Endodermal cell (in vitro differentiated cells): ENCODE results near the gene TMEM150C. TPM values are rescaled to one million over a fixed set of nuclear protein-coding genes. Genes with fewer than 3 reads are reported as not detected.

Experiments
- DNase-seq: peaks from one replicate; pipeline ENCODE4 v3.0.0-alpha.2; 2017
- H3K27ac ChIP-seq: 2 replicates; pipeline ENCODE4 v1.5.1; 2013; ENCODE audit warnings: mild to moderate bottlenecking, low read depth, low read length, moderate library complexity
- H3K27me3 ChIP-seq: 2 replicates; pipeline ENCODE4 v1.6.1; 2013; ENCODE audit warnings: mild to moderate bottlenecking, low read length, moderate library complexity; ENCODE audit not compliant: insufficient read depth, control insufficient read depth, poor library complexity, severe bottlenecking
- H3K36me3 ChIP-seq: 2 replicates; pipeline ENCODE4 v1.7.0; 2013; ENCODE audit warnings: mild to moderate bottlenecking, low read length, moderate library complexity; ENCODE audit not compliant: control insufficient read depth, insufficient read depth
- H3K4me1 ChIP-seq: one replicate; pipeline ENCODE4 v1.7.0; 2013; ENCODE audit warnings: low read length; ENCODE audit not compliant: control insufficient read depth, insufficient read depth
- H3K4me3 ChIP-seq: 2 replicates; pipeline ENCODE4 v1.5.1; 2013; ENCODE audit warnings: mild to moderate bottlenecking, low read length, moderate library complexity
- H3K9ac ChIP-seq: 2 replicates; pipeline ENCODE4 v1.6.1; 2013; ENCODE audit warnings: mild to moderate bottlenecking, low read length, moderate library complexity; ENCODE audit not compliant: poor library complexity, severe bottlenecking; ENCODE audit errors: extremely low read depth
- H3K9me3 ChIP-seq: 2 replicates; pipeline ENCODE4 v1.6.1; 2013; ENCODE audit warnings: mild to moderate bottlenecking, low read length, moderate library complexity; ENCODE audit not compliant: control insufficient read depth
- H3K27ac Mint-ChIP-seq: 2 replicates; pipeline ENCODE4 v1.8.0; 2020; ENCODE audit warnings: mixed read lengths
- H3K27me3 Mint-ChIP-seq: 2 replicates; pipeline ENCODE4 v1.8.0; 2021; ENCODE audit warnings: mild to moderate bottlenecking, mixed read lengths; ENCODE audit not compliant: insufficient read depth
- H3K36me3 Mint-ChIP-seq: 2 replicates; pipeline ENCODE4 v1.8.0; 2020; ENCODE audit warnings: low read depth, mixed read lengths
- H3K4me1 Mint-ChIP-seq: 2 replicates; pipeline ENCODE4 v1.8.0; 2020; ENCODE audit warnings: mixed read lengths
- H3K4me3 Mint-ChIP-seq: 2 replicates; pipeline ENCODE4 v1.8.0; 2020; ENCODE audit warnings: mild to moderate bottlenecking, moderate library complexity, mixed read lengths
- H3K9me3 Mint-ChIP-seq: 2 replicates; pipeline ENCODE4 v1.8.0; 2020; ENCODE audit warnings: mild to moderate bottlenecking, mixed read lengths
- CTCF ChIP-seq: fragments of 200-600 bp; sonication (generic); conservative IDR thresholded peaks from 2 replicates; pipeline ENCODE4 v1.5.0; 2021; ENCODE audit warnings: antibody characterized with exemption, mild to moderate bottlenecking
- WGBS, 2 experiments: methylation state at CpG; one replicate each; pipeline versions ENCODE4 v1.1.5 to v1.1.7; 2013; ENCODE audit warnings: missing lambda C conversion rate in 2 of 2, mixed read lengths in 1 of 2; ENCODE audit not compliant: insufficient coverage in 1 of 2, insufficient read length in 1 of 2; 5-methylcytosine and 5-hydroxymethylcytosine counted together
- total RNA-seq, 2 donors: library from RNA; stranded (reverse); fragmentation: NEBNext Ultra II Directional in 1 of 2; extraction: Animal tissue kit (Norgen Biotek cat#: 25700) in 1 of 2; gene quantifications; 2 replicates in 1 of 2; 3 replicates in 1 of 2; pipeline ENCODE4 v1.2.1, GENCODE V29; 2021

Gene TMEM150C
- total RNA-seq, 2 donors from 2014 or later = 29.3 to 32.8 TPM

GRCh38 chr4:82588771-82589270, 27.0 kb upstream of the TMEM150C start:
- TF ChIP-seq CTCF = no peak
- Mint-ChIP-seq H3K9me3 (no peaks in the 10 kb centered on the region), H3K4me1 (peaks cover 66% of the 10 kb centered on the region), H3K4me3 (no peak overlapping the region), H3K27ac (no peak overlapping the region), H3K27me3 (peaks cover 2% of the 10 kb centered on the region), H3K36me3 (no peaks in the 10 kb centered on the region)
- Histone ChIP-seq H3K36me3 (no peaks in the 10 kb centered on the region), H3K9me3 (no peaks in the 10 kb centered on the region), H3K27ac (no peak overlapping the region), H3K4me3 (no peak overlapping the region), H3K27me3 (no peaks in the 10 kb centered on the region), H3K9ac (no peak overlapping the region), H3K4me1 (peaks cover 34% of the 10 kb centered on the region)
- no peak for DNase-seq
- WGBS, 2 experiments = 84 to 92% methylated on average over 2 of the region's 2 CpGs

- Histone ChIP-seq H3K9ac (no peak overlapping the region), H3K27ac (no peak overlapping the region), H3K9me3 (no peaks in the 10 kb centered on the region), H3K4me3 (peak overlapping the region; percentile 9), H3K36me3 (no peaks in the 10 kb centered on the region), H3K27me3 (no peaks in the 10 kb centered on the region), H3K4me1 (peaks cover 34% of the 10 kb centered on the region)
- Mint-ChIP-seq H3K4me3 (no peak overlapping the region), H3K27me3 (peaks cover 2% of the 10 kb centered on the region), H3K27ac (no peak overlapping the region), H3K36me3 (no peaks in the 10 kb centered on the region), H3K4me1 (peaks cover 73% of the 10 kb centered on the region), H3K9me3 (no peaks in the 10 kb centered on the region)
- no peak for TF ChIP-seq CTCF
- no peak for DNase-seq
- WGBS, 2 experiments = 74 to 75% methylated on average over 7 to 8 of the region's 8 CpGs
Measured at GRCh38 chr4:82587826-82588540, 26.2 kb upstream of the TMEM150C start.

- H3K4me1 Mint-ChIP-seq = peaks cover 63% of the 10 kb centered on the region
- Histone ChIP-seq H3K9me3 (no peaks in the 10 kb centered on the region), H3K27me3 (no peaks in the 10 kb centered on the region), H3K36me3 (no peaks in the 10 kb centered on the region), H3K9ac (no peak overlapping the region), H3K27ac (no peak overlapping the region), H3K4me1 (peaks cover 29% of the 10 kb centered on the region), H3K4me3 (no peak overlapping the region)
- TF ChIP-seq CTCF = no peak
- no peak overlapping the region for H3K27ac Mint-ChIP-seq
- no peaks in the 10 kb centered on the region for H3K36me3 Mint-ChIP-seq
- peak overlapping the region; percentile 10 for H3K4me3 Mint-ChIP-seq
- peaks cover under 1% of the 10 kb centered on the region for H3K27me3 Mint-ChIP-seq
- no peaks in the 10 kb centered on the region for H3K9me3 Mint-ChIP-seq
- WGBS, 2 experiments = 72 to 75% methylated on average over 7 to 8 of the region's 8 CpGs
- peak; percentile 75 for DNase-seq
Measured at GRCh38 chr4:82585690-82586435, 24.1 kb upstream of the TMEM150C start.
